ENCODE results near the gene TMEM245. TPM values are rescaled to one million over a fixed set of nuclear protein-coding genes. Genes with fewer than 3 reads are reported as not detected.

The TMEM245 gene
- total and polyA plus RNA-seq, 2 experiments from 2014 or later, result 20.8 to 30.2 TPM

GRCh38 chr9:109143881-109144562, 24.3 kb upstream of the TMEM245 start:
- Histone ChIP-seq H4K20me1 (ENCODE audit: insufficient read depth) (no peaks in the 10 kb centered on the region), H2AFZ (peak overlapping the region; percentile 41; the same call in 1 of the 2 replicates), H3K9ac (no peak overlapping the region), H3K4me1 (ENCODE audit: insufficient read depth) (no peaks in the 10 kb centered on the region), H3K4me2 (ENCODE audit: unreplicated experiment) (no peak overlapping the region), H3K9me3 (ENCODE audit: low read depth) (no peaks in the 10 kb centered on the region), H3K9me2 (ENCODE audit: insufficient read depth) (no peaks in the 10 kb centered on the region), H3K27me3 (replicated peaks; ENCODE audit: insufficient read depth) (peaks cover 21% of the 10 kb centered on the region), H3K36me3 (ENCODE audit: low read depth) (no peaks in the 10 kb centered on the region), H3K27ac (no peak overlapping the region), H3K4me3 (no peak overlapping the region), H3K79me2 (ENCODE audit: insufficient read depth) (no peaks in the 10 kb centered on the region), H3F3A (ENCODE audit: insufficient read depth) (no peaks in the 10 kb centered on the region)
- TF ChIP-seq EZH2 (IDR thresholded peaks at IDR 0.05; ENCODE audit: insufficient read depth, poor library complexity, severe bottlenecking) (no peak), EZH2phosphoT487 (IDR thresholded peaks at IDR 0.05; ENCODE audit: insufficient read depth, low read depth) (no peak)
- DNase-seq, result peak; percentile 50
- in situ Hi-C loops (cut with MboI), result no loop called here
- 61 to 67% methylated on average over 5 of the region's 5 CpGs for WGBS, 2 experiments (ENCODE audit: low coverage in 1 of 2, low lambda C conversion rate in 2 of 2, missing lambda C conversion rate in 2 of 2)

- H3K9me2 ChIP-seq (ENCODE audit: insufficient read depth), result no peaks in the 10 kb centered on the region
- no peaks in the 10 kb centered on the region for H3K9me3 ChIP-seq (ENCODE audit: low read depth)
- no peak for DNase-seq
- H3K27me3 ChIP-seq (replicated peaks; ENCODE audit: insufficient read depth), result no peaks in the 10 kb centered on the region
- H2AFZ ChIP-seq, result no peak overlapping the region
- in situ Hi-C loops (cut with MboI), result no loop called here
- no peaks in the 10 kb centered on the region for H4K20me1 ChIP-seq (ENCODE audit: insufficient read depth)
- H3K79me2 ChIP-seq (ENCODE audit: insufficient read depth), result no peaks in the 10 kb centered on the region
- H3K4me3 ChIP-seq, result no peak overlapping the region
- 83 to 88% methylated on average over 5 of the region's 5 CpGs for WGBS, 2 experiments (ENCODE audit: low coverage in 1 of 2, low lambda C conversion rate in 2 of 2, missing lambda C conversion rate in 2 of 2)
- H3F3A ChIP-seq (ENCODE audit: insufficient read depth), result no peaks in the 10 kb centered on the region
- H3K27ac ChIP-seq, result no peak overlapping the region
- H3K9ac ChIP-seq, result no peak overlapping the region
- H3K4me1 ChIP-seq (ENCODE audit: insufficient read depth), result no peaks in the 10 kb centered on the region
- no peak for TF ChIP-seq EZH2phosphoT487 (IDR thresholded peaks at IDR 0.05; ENCODE audit: insufficient read depth, low read depth)
- TF ChIP-seq EZH2 (IDR thresholded peaks at IDR 0.05; ENCODE audit: insufficient read depth, poor library complexity, severe bottlenecking), result no peak
- no peak overlapping the region for H3K4me2 ChIP-seq (ENCODE audit: unreplicated experiment)
- H3K36me3 ChIP-seq (ENCODE audit: low read depth), result no peaks in the 10 kb centered on the region
These were observed 21.6 kb upstream of the TMEM245 start for GRCh38 chr9:109141375-109141774.

- DNase-seq, result no peak
- Histone ChIP-seq H2AFZ (no peak overlapping the region), H4K20me1 (ENCODE audit: insufficient read depth) (no peaks in the 10 kb centered on the region), H3K4me2 (ENCODE audit: unreplicated experiment) (no peak overlapping the region), H3K27ac (no peak overlapping the region), H3K9me2 (ENCODE audit: insufficient read depth) (no peaks in the 10 kb centered on the region), H3K4me3 (no peak overlapping the region), H3K9me3 (ENCODE audit: low read depth) (no peaks in the 10 kb centered on the region), H3K79me2 (ENCODE audit: insufficient read depth) (no peaks in the 10 kb centered on the region), H3K4me1 (ENCODE audit: insufficient read depth) (no peaks in the 10 kb centered on the region), H3K27me3 (replicated peaks; ENCODE audit: insufficient read depth) (no peaks in the 10 kb centered on the region), H3K9ac (no peak overlapping the region), H3K36me3 (ENCODE audit: low read depth) (no peaks in the 10 kb centered on the region), H3F3A (ENCODE audit: insufficient read depth) (no peaks in the 10 kb centered on the region)
- TF ChIP-seq EZH2phosphoT487 (IDR thresholded peaks at IDR 0.05; ENCODE audit: insufficient read depth, low read depth) (no peak), EZH2 (IDR thresholded peaks at IDR 0.05; ENCODE audit: insufficient read depth, poor library complexity, severe bottlenecking) (no peak)
- in situ Hi-C loops (cut with MboI), result no loop called here
- 100% methylated on average over 1 of the region's 1 CpG for WGBS, 2 experiments (ENCODE audit: low coverage in 1 of 2, low lambda C conversion rate in 2 of 2, missing lambda C conversion rate in 2 of 2)
These were observed 20.1 kb upstream of the TMEM245 start for GRCh38 chr9:109139851-109140250.

GRCh38 chr9:109138421-109138820, 18.7 kb upstream of the TMEM245 start:
- H3K9me3 ChIP-seq (ENCODE audit: low read depth), result no peaks in the 10 kb centered on the region
- no peak overlapping the region for H3K9ac ChIP-seq
- no peak for DNase-seq
- TF ChIP-seq EZH2phosphoT487 (IDR thresholded peaks at IDR 0.05; ENCODE audit: insufficient read depth, low read depth), result no peak
- TF ChIP-seq EZH2 (IDR thresholded peaks at IDR 0.05; ENCODE audit: insufficient read depth, poor library complexity, severe bottlenecking), result no peak
- no peak overlapping the region for H3K4me2 ChIP-seq (ENCODE audit: unreplicated experiment)
- H3K27me3 ChIP-seq (replicated peaks; ENCODE audit: insufficient read depth), result no peaks in the 10 kb centered on the region
- no peaks in the 10 kb centered on the region for H3F3A ChIP-seq (ENCODE audit: insufficient read depth)
- H3K79me2 ChIP-seq (ENCODE audit: insufficient read depth), result no peaks in the 10 kb centered on the region
- in situ Hi-C loops (cut with MboI), result no loop called here
- no peaks in the 10 kb centered on the region for H3K4me1 ChIP-seq (ENCODE audit: insufficient read depth)
- no peaks in the 10 kb centered on the region for H3K9me2 ChIP-seq (ENCODE audit: insufficient read depth)
- H3K36me3 ChIP-seq (ENCODE audit: low read depth), result no peaks in the 10 kb centered on the region
- no peak overlapping the region for H3K4me3 ChIP-seq
- no peak overlapping the region for H2AFZ ChIP-seq
- no peaks in the 10 kb centered on the region for H4K20me1 ChIP-seq (ENCODE audit: insufficient read depth)
- no peak overlapping the region for H3K27ac ChIP-seq
- 78 to 79% methylated on average over 2 of the region's 2 CpGs for WGBS, 2 experiments (ENCODE audit: low coverage in 1 of 2, low lambda C conversion rate in 2 of 2, missing lambda C conversion rate in 2 of 2)

All from GM23248 (cell line).